IMR-90 (cell line): ENCODE data around the gene TEAD1.
A peak's percentile ranks its signal among the peaks of the same experiment; 100 is the strongest.

Experiments
- CEBPB ChIP-seq: IDR thresholded peaks from 2 replicates; pipeline ENCODE4 v1.6.1; 2012; ENCODE audit warnings: low read depth, low read length, improper control_type of control experiment
- FOS ChIP-seq: fragments of 150-350 bp; IDR thresholded peaks from 2 replicates; pipeline ENCODE4 v1.6.1; 2016; ENCODE audit warnings: low read depth, low read length
- MXI1 ChIP-seq: IDR thresholded peaks from 2 replicates; pipeline ENCODE4 v1.6.1; 2012; ENCODE audit warnings: low read depth, mild to moderate bottlenecking, low read length, moderate library complexity, borderline replicate concordance
- SMC3 ChIP-seq: fragments of 150-350 bp; IDR thresholded peaks from 2 replicates; pipeline ENCODE4 v1.6.1; 2016; ENCODE audit warnings: low read depth, mild to moderate bottlenecking, antibody characterized with exemption, low read length, moderate library complexity
- TF ChIP-seq, protein P1 (sequence below): conservative IDR thresholded peaks from 2 replicates; pipeline ENCODE4 v1.5.1; 2012; ENCODE audit warnings: mild to moderate bottlenecking, low read depth, low read length, improper control_type of control experiment
- TF ChIP-seq, protein P2 (sequence below): fragments of 150-350 bp; IDR thresholded peaks from 2 replicates; pipeline ENCODE4 v1.6.1; 2017; ENCODE audit warnings: mild to moderate bottlenecking, antibody characterized with exemption, low read length, low read depth

DNA sequence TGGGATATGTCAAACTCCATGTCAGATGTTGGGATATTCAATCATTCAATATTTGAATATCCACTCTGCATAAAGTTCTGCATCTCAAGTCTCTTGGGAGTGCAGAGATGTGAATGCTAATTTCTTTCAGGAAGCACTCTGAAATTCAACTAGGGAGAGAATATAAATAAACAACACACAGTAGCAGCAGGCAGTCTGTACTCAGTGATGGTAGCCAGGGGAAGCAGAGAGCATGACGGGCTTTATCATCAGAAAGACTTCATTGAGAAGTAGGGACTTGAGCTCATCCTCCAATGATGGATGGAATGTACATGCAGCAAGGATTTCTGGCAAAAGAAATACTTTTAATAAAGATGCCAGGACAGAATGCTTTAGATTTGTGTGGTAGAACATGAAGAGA lies 9.8 kb upstream of the TEAD1 start:
- TF ChIP-seq, protein P1, sequence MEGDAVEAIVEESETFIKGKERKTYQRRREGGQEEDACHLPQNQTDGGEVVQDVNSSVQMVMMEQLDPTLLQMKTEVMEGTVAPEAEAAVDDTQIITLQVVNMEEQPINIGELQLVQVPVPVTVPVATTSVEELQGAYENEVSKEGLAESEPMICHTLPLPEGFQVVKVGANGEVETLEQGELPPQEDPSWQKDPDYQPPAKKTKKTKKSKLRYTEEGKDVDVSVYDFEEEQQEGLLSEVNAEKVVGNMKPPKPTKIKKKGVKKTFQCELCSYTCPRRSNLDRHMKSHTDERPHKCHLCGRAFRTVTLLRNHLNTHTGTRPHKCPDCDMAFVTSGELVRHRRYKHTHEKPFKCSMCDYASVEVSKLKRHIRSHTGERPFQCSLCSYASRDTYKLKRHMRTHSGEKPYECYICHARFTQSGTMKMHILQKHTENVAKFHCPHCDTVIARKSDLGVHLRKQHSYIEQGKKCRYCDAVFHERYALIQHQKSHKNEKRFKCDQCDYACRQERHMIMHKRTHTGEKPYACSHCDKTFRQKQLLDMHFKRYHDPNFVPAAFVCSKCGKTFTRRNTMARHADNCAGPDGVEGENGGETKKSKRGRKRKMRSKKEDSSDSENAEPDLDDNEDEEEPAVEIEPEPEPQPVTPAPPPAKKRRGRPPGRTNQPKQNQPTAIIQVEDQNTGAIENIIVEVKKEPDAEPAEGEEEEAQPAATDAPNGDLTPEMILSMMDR = peak; percentile 14; the same call in 1 of the 2 replicates
- TF ChIP-seq CEBPB = no peak
- TF ChIP-seq MXI1 = no peak
- no peak for TF ChIP-seq SMC3
- TF ChIP-seq, protein P2, sequence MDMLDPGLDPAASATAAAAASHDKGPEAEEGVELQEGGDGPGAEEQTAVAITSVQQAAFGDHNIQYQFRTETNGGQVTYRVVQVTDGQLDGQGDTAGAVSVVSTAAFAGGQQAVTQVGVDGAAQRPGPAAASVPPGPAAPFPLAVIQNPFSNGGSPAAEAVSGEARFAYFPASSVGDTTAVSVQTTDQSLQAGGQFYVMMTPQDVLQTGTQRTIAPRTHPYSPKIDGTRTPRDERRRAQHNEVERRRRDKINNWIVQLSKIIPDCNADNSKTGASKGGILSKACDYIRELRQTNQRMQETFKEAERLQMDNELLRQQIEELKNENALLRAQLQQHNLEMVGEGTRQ = no peak
- TF ChIP-seq FOS = no peak
